Thyroid gland (tissue), 4 donors: Measurements from ENCODE around the gene MSLN.

Source experiments
- CTCF ChIP-seq, 6 experiments: fragments of 200-600 bp in 3 of 6; fragments of 450-650 bp in 3 of 6; sonication (generic) in 3 of 6; IDR thresholded peaks; one replicate each; pipeline ENCODE4 v1.5.1; 2016 to 2019; ENCODE audit warnings: antibody characterized with exemption in 6 of 6, mild to moderate bottlenecking in 2 of 6, inconsistent platforms in 1 of 6, moderate library complexity in 1 of 6
- POLR2A ChIP-seq, 2 donors: fragments of 450-650 bp; IDR thresholded peaks; one replicate each; pipeline ENCODE4 v1.6.1; 2017; ENCODE audit warnings: antibody characterized with exemption in 2 of 2, mild to moderate bottlenecking in 2 of 2, moderate library complexity in 1 of 2

DNA sequence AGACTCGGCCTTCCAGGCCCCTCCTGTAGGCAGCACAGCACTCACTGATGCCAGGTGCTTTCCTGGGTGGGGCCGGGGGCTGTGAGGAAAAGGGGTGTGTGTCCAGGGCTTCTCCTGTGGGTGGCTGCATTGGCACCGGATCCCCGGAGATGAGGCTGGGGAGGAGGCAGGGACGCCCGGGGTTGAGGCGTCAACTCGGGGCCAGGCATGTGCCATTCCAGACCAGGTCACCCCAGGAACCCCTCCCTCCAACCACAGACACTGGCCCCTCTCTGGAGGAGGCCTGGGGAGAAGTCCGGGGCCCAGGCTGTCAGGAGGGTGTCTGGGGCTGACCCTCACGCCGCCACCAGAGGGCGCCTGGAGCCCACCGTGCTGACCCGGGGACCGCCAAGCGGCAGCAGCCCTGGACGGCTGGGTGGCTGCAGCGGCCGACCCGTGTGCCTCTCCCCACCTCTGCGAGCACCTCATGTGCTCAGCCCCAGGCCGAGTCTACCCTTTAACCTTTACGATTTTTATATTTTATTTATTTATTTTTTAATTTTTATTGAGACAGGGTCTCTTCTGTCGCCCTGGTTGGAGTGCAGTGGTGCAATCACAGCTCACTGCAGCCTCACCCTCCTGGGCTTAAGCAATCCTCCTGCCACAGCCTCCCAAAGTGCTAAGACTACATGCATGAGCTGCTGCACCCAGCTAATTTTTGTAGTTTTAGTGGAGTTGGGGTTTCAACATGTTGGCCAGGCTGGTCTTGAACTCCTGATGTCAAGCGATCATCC, 48.8 kb upstream of the MSLN start:
- TF ChIP-seq CTCF (IDR thresholded peaks at IDR 0.05) = peak; percentile 69 to 95 (median 88)
- no peak for TF ChIP-seq POLR2A (IDR thresholded peaks at IDR 0.05)
